ENCODE measurements around the gene LONRF2. TPM values are rescaled to one million over a fixed set of nuclear protein-coding genes. Genes with fewer than 3 reads are reported as not detected.
"Not testable (repeated sequence)": the region's sequence is repeated elsewhere in the genome, so short reads cannot be mapped to it uniquely, and the experiment has no call there.

The LONRF2 gene
- total RNA-seq, 1 experiment from 2014 or later, result 0.33 TPM

DNA sequence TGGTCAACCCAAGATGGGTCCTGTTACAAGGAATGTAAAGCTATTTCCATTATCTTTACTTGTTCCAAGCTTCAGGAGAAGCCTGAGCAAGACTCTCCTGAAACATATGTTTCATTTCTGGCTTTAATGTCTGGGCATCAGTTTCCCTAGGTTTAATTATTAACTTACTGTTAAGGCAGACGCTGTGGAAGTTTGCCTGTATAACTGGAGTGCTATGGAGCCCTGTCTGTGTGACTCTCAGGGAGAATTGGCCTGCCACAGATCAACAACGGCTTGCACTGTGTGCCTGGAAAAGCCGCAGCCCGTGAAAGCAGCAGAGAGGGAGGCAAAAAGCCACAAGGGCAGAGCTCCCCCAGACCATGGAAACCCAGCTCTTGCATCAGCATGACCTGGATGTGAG is 22.1 kb upstream of the LONRF2 start:
- ATAC-seq, result no peak
- POLR2A ChIA-PET, result no interaction called here
- CTCF ChIA-PET, result no interaction called here

DNA sequence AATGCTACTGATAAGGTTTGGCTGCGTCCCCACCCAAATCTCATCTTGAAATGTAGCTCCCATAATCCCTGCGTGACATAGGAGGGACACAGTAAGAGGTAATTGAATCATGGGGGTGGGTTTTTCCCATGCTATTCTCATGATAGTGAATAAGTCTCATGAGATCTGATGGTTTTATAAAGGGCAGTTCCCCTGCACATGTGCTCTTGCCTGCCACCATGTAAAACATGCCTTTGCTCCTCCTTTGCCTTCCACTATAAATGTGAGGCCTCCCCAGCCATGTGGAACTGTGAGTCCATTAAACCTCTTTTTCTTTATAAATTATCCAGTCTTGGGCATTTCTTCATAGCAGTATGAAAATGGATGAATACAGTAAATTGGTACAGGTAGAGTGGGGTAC is 20.2 kb upstream of the LONRF2 start:
- DNase-seq (ENCODE audit: low spot score); H3K27ac Mint-ChIP-seq; ATAC-seq; H3K27me3 Mint-ChIP-seq (ENCODE audit: low read depth); H3K4me1 Mint-ChIP-seq; POLR2A ChIA-PET; H3K4me3 Mint-ChIP-seq: not testable (repeated sequence)
- peaks cover 19% of the 10 kb centered on the region for H3K36me3 Mint-ChIP-seq
- peaks cover 32% of the 10 kb centered on the region for H3K9me3 Mint-ChIP-seq
- CTCF ChIA-PET, result interaction anchor here (1.0 kb wide), 1 partner anchor 39 kb away, joined by 3 read pairs; no protein-coding TSS in a partner anchor

More for the DNA sequence above, 22.1 kb upstream of the LONRF2 start:
- Mint-ChIP-seq H3K9me3 (peaks cover 34% of the 10 kb centered on the region), H3K27ac (no peak overlapping the region), H3K36me3 (peaks cover 19% of the 10 kb centered on the region), H3K27me3 (ENCODE audit: low read depth) (no peaks in the 10 kb centered on the region; the same call in 1 of the 2 replicates), H3K4me3 (no peak overlapping the region), H3K4me1 (no peaks in the 10 kb centered on the region)
- TF ChIP-seq HMGA2 (CRISPR knock-in tag; IDR thresholded peaks at IDR 0.05), result no peak
- TF ChIP-seq, protein P1, sequence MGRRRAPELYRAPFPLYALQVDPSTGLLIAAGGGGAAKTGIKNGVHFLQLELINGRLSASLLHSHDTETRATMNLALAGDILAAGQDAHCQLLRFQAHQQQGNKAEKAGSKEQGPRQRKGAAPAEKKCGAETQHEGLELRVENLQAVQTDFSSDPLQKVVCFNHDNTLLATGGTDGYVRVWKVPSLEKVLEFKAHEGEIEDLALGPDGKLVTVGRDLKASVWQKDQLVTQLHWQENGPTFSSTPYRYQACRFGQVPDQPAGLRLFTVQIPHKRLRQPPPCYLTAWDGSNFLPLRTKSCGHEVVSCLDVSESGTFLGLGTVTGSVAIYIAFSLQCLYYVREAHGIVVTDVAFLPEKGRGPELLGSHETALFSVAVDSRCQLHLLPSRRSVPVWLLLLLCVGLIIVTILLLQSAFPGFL (CRISPR knock-in tag; IDR thresholded peaks at IDR 0.05; ENCODE audit: borderline replicate concordance), result no peak
- TF ChIP-seq GTF2I (CRISPR knock-in tag; conservative IDR thresholded peaks at IDR 0.05), result no peak
- no peak for TF ChIP-seq OVOL2 (CRISPR knock-in tag; IDR thresholded peaks at IDR 0.05; ENCODE audit: borderline replicate concordance)
- TF ChIP-seq, protein P2, sequence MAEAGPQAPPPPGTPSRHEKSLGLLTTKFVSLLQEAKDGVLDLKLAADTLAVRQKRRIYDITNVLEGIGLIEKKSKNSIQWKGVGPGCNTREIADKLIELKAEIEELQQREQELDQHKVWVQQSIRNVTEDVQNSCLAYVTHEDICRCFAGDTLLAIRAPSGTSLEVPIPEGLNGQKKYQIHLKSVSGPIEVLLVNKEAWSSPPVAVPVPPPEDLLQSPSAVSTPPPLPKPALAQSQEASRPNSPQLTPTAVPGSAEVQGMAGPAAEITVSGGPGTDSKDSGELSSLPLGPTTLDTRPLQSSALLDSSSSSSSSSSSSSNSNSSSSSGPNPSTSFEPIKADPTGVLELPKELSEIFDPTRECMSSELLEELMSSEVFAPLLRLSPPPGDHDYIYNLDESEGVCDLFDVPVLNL (CRISPR knock-in tag; IDR thresholded peaks at IDR 0.05; ENCODE audit: borderline replicate concordance, low read depth), result no peak
- TF ChIP-seq, protein P3, sequence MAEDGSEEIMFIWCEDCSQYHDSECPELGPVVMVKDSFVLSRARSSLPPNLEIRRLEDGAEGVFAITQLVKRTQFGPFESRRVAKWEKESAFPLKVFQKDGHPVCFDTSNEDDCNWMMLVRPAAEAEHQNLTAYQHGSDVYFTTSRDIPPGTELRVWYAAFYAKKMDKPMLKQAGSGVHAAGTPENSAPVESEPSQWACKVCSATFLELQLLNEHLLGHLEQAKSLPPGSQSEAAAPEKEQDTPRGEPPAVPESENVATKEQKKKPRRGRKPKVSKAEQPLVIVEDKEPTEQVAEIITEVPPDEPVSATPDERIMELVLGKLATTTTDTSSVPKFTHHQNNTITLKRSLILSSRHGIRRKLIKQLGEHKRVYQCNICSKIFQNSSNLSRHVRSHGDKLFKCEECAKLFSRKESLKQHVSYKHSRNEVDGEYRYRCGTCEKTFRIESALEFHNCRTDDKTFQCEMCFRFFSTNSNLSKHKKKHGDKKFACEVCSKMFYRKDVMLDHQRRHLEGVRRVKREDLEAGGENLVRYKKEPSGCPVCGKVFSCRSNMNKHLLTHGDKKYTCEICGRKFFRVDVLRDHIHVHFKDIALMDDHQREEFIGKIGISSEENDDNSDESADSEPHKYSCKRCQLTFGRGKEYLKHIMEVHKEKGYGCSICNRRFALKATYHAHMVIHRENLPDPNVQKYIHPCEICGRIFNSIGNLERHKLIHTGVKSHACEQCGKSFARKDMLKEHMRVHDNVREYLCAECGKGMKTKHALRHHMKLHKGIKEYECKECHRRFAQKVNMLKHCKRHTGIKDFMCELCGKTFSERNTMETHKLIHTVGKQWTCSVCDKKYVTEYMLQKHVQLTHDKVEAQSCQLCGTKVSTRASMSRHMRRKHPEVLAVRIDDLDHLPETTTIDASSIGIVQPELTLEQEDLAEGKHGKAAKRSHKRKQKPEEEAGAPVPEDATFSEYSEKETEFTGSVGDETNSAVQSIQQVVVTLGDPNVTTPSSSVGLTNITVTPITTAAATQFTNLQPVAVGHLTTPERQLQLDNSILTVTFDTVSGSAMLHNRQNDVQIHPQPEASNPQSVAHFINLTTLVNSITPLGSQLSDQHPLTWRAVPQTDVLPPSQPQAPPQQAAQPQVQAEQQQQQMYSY (CRISPR knock-in tag; IDR thresholded peaks at IDR 0.05), result no peak
- TF ChIP-seq, protein P4, sequence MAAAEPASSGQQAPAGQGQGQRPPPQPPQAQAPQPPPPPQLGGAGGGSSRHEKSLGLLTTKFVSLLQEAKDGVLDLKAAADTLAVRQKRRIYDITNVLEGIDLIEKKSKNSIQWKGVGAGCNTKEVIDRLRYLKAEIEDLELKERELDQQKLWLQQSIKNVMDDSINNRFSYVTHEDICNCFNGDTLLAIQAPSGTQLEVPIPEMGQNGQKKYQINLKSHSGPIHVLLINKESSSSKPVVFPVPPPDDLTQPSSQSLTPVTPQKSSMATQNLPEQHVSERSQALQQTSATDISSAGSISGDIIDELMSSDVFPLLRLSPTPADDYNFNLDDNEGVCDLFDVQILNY (CRISPR knock-in tag; IDR thresholded peaks at IDR 0.05), result no peak
- TF ChIP-seq, protein P5, sequence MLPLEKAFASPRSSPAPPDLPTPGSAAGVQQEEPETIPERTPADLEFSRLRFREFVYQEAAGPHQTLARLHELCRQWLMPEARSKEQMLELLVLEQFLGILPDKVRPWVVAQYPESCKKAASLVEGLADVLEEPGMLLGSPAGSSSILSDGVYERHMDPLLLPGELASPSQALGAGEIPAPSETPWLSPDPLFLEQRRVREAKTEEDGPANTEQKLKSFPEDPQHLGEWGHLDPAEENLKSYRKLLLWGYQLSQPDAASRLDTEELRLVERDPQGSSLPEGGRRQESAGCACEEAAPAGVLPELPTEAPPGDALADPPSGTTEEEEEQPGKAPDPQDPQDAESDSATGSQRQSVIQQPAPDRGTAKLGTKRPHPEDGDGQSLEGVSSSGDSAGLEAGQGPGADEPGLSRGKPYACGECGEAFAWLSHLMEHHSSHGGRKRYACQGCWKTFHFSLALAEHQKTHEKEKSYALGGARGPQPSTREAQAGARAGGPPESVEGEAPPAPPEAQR (CRISPR knock-in tag; IDR thresholded peaks at IDR 0.05), result no peak
- TF ChIP-seq ZNF219 (CRISPR knock-in tag; IDR thresholded peaks at IDR 0.05; ENCODE audit: borderline replicate concordance), result no peak
- no peak for TF ChIP-seq ZNF138 (CRISPR knock-in tag; conservative IDR thresholded peaks at IDR 0.05)
- TF ChIP-seq KAT7 (CRISPR knock-in tag; IDR thresholded peaks at IDR 0.05; ENCODE audit: borderline replicate concordance), result no peak
- TF ChIP-seq, protein P6, sequence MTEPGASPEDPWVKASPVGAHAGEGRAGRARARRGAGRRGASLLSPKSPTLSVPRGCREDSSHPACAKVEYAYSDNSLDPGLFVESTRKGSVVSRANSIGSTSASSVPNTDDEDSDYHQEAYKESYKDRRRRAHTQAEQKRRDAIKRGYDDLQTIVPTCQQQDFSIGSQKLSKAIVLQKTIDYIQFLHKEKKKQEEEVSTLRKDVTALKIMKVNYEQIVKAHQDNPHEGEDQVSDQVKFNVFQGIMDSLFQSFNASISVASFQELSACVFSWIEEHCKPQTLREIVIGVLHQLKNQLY (CRISPR knock-in tag; IDR thresholded peaks at IDR 0.05), result no peak
- TF ChIP-seq, protein P7, sequence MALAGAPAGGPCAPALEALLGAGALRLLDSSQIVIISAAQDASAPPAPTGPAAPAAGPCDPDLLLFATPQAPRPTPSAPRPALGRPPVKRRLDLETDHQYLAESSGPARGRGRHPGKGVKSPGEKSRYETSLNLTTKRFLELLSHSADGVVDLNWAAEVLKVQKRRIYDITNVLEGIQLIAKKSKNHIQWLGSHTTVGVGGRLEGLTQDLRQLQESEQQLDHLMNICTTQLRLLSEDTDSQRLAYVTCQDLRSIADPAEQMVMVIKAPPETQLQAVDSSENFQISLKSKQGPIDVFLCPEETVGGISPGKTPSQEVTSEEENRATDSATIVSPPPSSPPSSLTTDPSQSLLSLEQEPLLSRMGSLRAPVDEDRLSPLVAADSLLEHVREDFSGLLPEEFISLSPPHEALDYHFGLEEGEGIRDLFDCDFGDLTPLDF (CRISPR knock-in tag; IDR thresholded peaks at IDR 0.05), result no peak
- TF ChIP-seq, protein P8, sequence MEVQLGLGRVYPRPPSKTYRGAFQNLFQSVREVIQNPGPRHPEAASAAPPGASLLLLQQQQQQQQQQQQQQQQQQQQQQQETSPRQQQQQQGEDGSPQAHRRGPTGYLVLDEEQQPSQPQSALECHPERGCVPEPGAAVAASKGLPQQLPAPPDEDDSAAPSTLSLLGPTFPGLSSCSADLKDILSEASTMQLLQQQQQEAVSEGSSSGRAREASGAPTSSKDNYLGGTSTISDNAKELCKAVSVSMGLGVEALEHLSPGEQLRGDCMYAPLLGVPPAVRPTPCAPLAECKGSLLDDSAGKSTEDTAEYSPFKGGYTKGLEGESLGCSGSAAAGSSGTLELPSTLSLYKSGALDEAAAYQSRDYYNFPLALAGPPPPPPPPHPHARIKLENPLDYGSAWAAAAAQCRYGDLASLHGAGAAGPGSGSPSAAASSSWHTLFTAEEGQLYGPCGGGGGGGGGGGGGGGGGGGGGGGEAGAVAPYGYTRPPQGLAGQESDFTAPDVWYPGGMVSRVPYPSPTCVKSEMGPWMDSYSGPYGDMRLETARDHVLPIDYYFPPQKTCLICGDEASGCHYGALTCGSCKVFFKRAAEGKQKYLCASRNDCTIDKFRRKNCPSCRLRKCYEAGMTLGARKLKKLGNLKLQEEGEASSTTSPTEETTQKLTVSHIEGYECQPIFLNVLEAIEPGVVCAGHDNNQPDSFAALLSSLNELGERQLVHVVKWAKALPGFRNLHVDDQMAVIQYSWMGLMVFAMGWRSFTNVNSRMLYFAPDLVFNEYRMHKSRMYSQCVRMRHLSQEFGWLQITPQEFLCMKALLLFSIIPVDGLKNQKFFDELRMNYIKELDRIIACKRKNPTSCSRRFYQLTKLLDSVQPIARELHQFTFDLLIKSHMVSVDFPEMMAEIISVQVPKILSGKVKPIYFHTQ (CRISPR knock-in tag; IDR thresholded peaks at IDR 0.05), result no peak
- no peak for TF ChIP-seq MXD4 (CRISPR knock-in tag; IDR thresholded peaks at IDR 0.05; ENCODE audit: borderline replicate concordance)
- no peak for TF ChIP-seq RORB (CRISPR knock-in tag; IDR thresholded peaks at IDR 0.05)
- DNase-seq (ENCODE audit: low spot score), result no peak

All from WTC11 (cell line).